ENCODE results near the gene DCAF8.
"Not testable (repeated sequence)": the region's sequence is repeated elsewhere in the genome, so short reads cannot be mapped to it uniquely, and the experiment has no call there.

The DCAF8 gene

GRCh38 chr1:160261893-160262794, at the start of gene DCAF8:
Gene DCAF8, minus strand, starts transcription at chr1:160262549. Its CDS starts 18,541 bp downstream, at chr1:160244008.
- in situ Hi-C loops (cut with HindIII; ENCODE audit: low sequenced_read_pairs): no loop called here

GRCh38 chr1:160309571-160309970, 47.2 kb upstream of the DCAF8 start:
- in situ Hi-C loops (cut with HindIII; ENCODE audit: low sequenced_read_pairs): no loop called here

- in situ Hi-C loops (cut with HindIII; ENCODE audit: low sequenced_read_pairs): no loop called here
Measured at GRCh38 chr1:160309185-160309557, 46.8 kb upstream of the DCAF8 start.

GRCh38 chr1:160308451-160309184, 46.3 kb upstream of the DCAF8 start:
- in situ Hi-C loops (cut with HindIII; ENCODE audit: low sequenced_read_pairs): no loop called here

GRCh38 chr1:160307118-160307791, 44.9 kb upstream of the DCAF8 start:
- in situ Hi-C loops (cut with HindIII; ENCODE audit: low sequenced_read_pairs): no loop called here

- in situ Hi-C loops (cut with HindIII; ENCODE audit: low sequenced_read_pairs): no loop called here
Measured at GRCh38 chr1:160300173-160300572, 37.8 kb upstream of the DCAF8 start.

GRCh38 chr1:160296036-160296435, 33.7 kb upstream of the DCAF8 start:
- in situ Hi-C loops (cut with HindIII; ENCODE audit: low sequenced_read_pairs): no loop called here

GRCh38 chr1:160293020-160293968, 30.9 kb upstream of the DCAF8 start:
- in situ Hi-C loops (cut with HindIII; ENCODE audit: low sequenced_read_pairs): no loop called here

GRCh38 chr1:160291248-160292220, 29.2 kb upstream of the DCAF8 start:
- in situ Hi-C loops (cut with HindIII; ENCODE audit: low sequenced_read_pairs): no loop called here

- in situ Hi-C loops (cut with HindIII; ENCODE audit: low sequenced_read_pairs): not testable (repeated sequence)
Measured at GRCh38 chr1:160287769-160288168, 25.4 kb upstream of the DCAF8 start.

GRCh38 chr1:160285506-160285905, 23.2 kb upstream of the DCAF8 start:
- in situ Hi-C loops (cut with HindIII; ENCODE audit: low sequenced_read_pairs): no loop called here

GRCh38 chr1:160284782-160285344, 22.5 kb upstream of the DCAF8 start, which contains the start of gene PEX19:
Gene PEX19, minus strand, starts transcription at chr1:160285133. Its CDS starts 9 bp downstream, at chr1:160285124.
- in situ Hi-C loops (cut with HindIII; ENCODE audit: low sequenced_read_pairs): no loop called here

- in situ Hi-C loops (cut with HindIII; ENCODE audit: low sequenced_read_pairs): no loop called here
Measured at GRCh38 chr1:160284220-160284781, 22.0 kb upstream of the DCAF8 start.

- in situ Hi-C loops (cut with HindIII; ENCODE audit: low sequenced_read_pairs): no loop called here
Measured at GRCh38 chr1:160282807-160283206, 20.5 kb upstream of the DCAF8 start.

GRCh38 chr1:160277987-160278386, 15.6 kb upstream of the DCAF8 start:
- in situ Hi-C loops (cut with HindIII; ENCODE audit: low sequenced_read_pairs): no loop called here

GRCh38 chr1:160277330-160277729, 15.0 kb upstream of the DCAF8 start:
- in situ Hi-C loops (cut with HindIII; ENCODE audit: low sequenced_read_pairs): no loop called here

GRCh38 chr1:160271025-160271424, 8.7 kb upstream of the DCAF8 start:
- in situ Hi-C loops (cut with HindIII; ENCODE audit: low sequenced_read_pairs): no loop called here

GRCh38 chr1:160267284-160267991, 5.1 kb upstream of the DCAF8 start:
- in situ Hi-C loops (cut with HindIII; ENCODE audit: low sequenced_read_pairs): no loop called here

Data from DLD1 (cell line).